OCI-LY7 (cell line): ENCODE results near the gene CFL2.

ENCODE experiments used
- EZH2phosphoT487 ChIP-seq: fragments of 200-600 bp; sonication (generic); IDR thresholded peaks from 2 replicates; pipeline ENCODE4 v1.6.1; 2018; ENCODE audit warnings: low read depth, borderline replicate concordance, mild to moderate bottlenecking, mixed run types, antibody characterized with exemption, low read length, moderate library complexity, mixed read lengths
- TF ChIP-seq, protein P1 (sequence below): fragments of 200-600 bp; sonication (generic); conservative IDR thresholded peaks from 2 replicates; pipeline ENCODE4 v1.5.1; 2014; ENCODE audit warnings: mild to moderate bottlenecking, antibody characterized with exemption, low read length, moderate library complexity, mixed read lengths

GRCh38 chr14:34667007-34667406 is 47.4 kb downstream of the CFL2 start:
- TF ChIP-seq, protein P1, sequence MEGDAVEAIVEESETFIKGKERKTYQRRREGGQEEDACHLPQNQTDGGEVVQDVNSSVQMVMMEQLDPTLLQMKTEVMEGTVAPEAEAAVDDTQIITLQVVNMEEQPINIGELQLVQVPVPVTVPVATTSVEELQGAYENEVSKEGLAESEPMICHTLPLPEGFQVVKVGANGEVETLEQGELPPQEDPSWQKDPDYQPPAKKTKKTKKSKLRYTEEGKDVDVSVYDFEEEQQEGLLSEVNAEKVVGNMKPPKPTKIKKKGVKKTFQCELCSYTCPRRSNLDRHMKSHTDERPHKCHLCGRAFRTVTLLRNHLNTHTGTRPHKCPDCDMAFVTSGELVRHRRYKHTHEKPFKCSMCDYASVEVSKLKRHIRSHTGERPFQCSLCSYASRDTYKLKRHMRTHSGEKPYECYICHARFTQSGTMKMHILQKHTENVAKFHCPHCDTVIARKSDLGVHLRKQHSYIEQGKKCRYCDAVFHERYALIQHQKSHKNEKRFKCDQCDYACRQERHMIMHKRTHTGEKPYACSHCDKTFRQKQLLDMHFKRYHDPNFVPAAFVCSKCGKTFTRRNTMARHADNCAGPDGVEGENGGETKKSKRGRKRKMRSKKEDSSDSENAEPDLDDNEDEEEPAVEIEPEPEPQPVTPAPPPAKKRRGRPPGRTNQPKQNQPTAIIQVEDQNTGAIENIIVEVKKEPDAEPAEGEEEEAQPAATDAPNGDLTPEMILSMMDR = no peak
- no peak for TF ChIP-seq EZH2phosphoT487
